Mesendoderm (in vitro differentiated cells): Measurements from ENCODE around the gene KCP.

Experiments used
- DNase-seq: peaks from one replicate; pipeline ENCODE4 v3.0.0; 2013
- H2AK5ac ChIP-seq: 2 replicates; pipeline ENCODE4 v1.6.1; 2013; ENCODE audit warnings: low read length, inconsistent platforms
- H2BK120ac ChIP-seq: 2 replicates; pipeline ENCODE4 v1.6.1; 2013; ENCODE audit warnings: low read depth, mild to moderate bottlenecking, low read length, moderate library complexity, mixed read lengths
- H2BK15ac ChIP-seq: replicated peaks from 2 replicates; pipeline ENCODE4 v1.6.1; 2013; ENCODE audit warnings: low read depth, mild to moderate bottlenecking, moderate library complexity
- H2BK5ac ChIP-seq: 2 replicates; pipeline ENCODE4 v1.6.1; 2013; ENCODE audit warnings: low read length, inconsistent platforms
- H3K18ac ChIP-seq: 2 replicates; pipeline ENCODE4 v1.6.1; 2013; ENCODE audit warnings: mild to moderate bottlenecking, low read length, mixed read lengths
- H3K23ac ChIP-seq: one replicate; pipeline ENCODE4 v1.6.1; 2013; ENCODE audit warnings: low read length
- H3K27ac ChIP-seq: 2 replicates; pipeline ENCODE4 v1.5.1; 2013; ENCODE audit warnings: low read depth, mild to moderate bottlenecking, inconsistent platforms, low read length, moderate library complexity
- H3K27me3 ChIP-seq: 2 replicates; pipeline ENCODE4 v1.6.1; 2013; ENCODE audit warnings: low read length, control low read depth, mild to moderate bottlenecking, inconsistent platforms; ENCODE audit not compliant: insufficient read depth, poor library complexity
- H3K36me3 ChIP-seq: 2 replicates; pipeline ENCODE4 v1.6.1; 2013; ENCODE audit warnings: low read length, inconsistent platforms; ENCODE audit not compliant: control insufficient read depth, insufficient read depth
- H3K4ac ChIP-seq: one replicate; pipeline ENCODE4 v1.6.1; 2013; ENCODE audit warnings: low read depth, mild to moderate bottlenecking, low read length, moderate library complexity
- H3K4me1 ChIP-seq: 2 replicates; pipeline ENCODE4 v1.6.1; 2013; ENCODE audit warnings: low read depth, low read length, inconsistent platforms; ENCODE audit not compliant: control insufficient read depth
- H3K4me2 ChIP-seq: 2 replicates; pipeline ENCODE4 v1.6.1; 2013; ENCODE audit warnings: low read length
- H3K4me3 ChIP-seq: 2 replicates; pipeline ENCODE4 v1.5.1; 2013; ENCODE audit warnings: mild to moderate bottlenecking, low read length
- H3K56ac ChIP-seq: one replicate; pipeline ENCODE4 v1.6.1; 2013; ENCODE audit warnings: low read length
- H3K79me1 ChIP-seq: 2 replicates; pipeline ENCODE4 v1.6.1; 2013; ENCODE audit warnings: low read length, inconsistent platforms
- H3K79me2 ChIP-seq: 2 replicates; pipeline ENCODE4 v1.6.1; 2013; ENCODE audit warnings: mild to moderate bottlenecking, low read length; ENCODE audit not compliant: control insufficient read depth, insufficient read depth
- H3K9ac ChIP-seq: 2 replicates; pipeline ENCODE4 v1.6.1; 2013; ENCODE audit warnings: low read length, inconsistent platforms
- H4K5ac ChIP-seq: one replicate; pipeline ENCODE4 v1.6.1; 2013; ENCODE audit warnings: low read length
- H4K8ac ChIP-seq: one replicate; pipeline ENCODE4 v1.6.1; 2013; ENCODE audit warnings: low read depth, mild to moderate bottlenecking, control low read depth, low read length, moderate library complexity
- WGBS: extraction: QIAGEN DNeasy Blood & Tissue Kit; methylation state at CpG from one replicate; pipeline ENCODE4 v1.1.7; 2013; ENCODE audit warnings: low lambda C conversion rate, missing lambda C conversion rate; ENCODE audit not compliant: insufficient coverage; ENCODE audit errors: extremely low coverage; 5-methylcytosine and 5-hydroxymethylcytosine counted together

Gene KCP

GRCh38 chr7:128924707-128925588 is 14.4 kb upstream of the KCP start:
- Histone ChIP-seq H3K23ac (no peak overlapping the region), H3K4me3 (no peak overlapping the region), H3K56ac (no peak overlapping the region), H3K79me1 (no peaks in the 10 kb centered on the region), H2BK120ac (no peak overlapping the region), H3K4ac (no peak overlapping the region), H3K27me3 (no peaks in the 10 kb centered on the region), H2AK5ac (no peak overlapping the region), H2BK15ac (no peak overlapping the region), H3K4me1 (peaks cover 2% of the 10 kb centered on the region), H2BK5ac (no peak overlapping the region), H3K27ac (no peak overlapping the region), H3K18ac (no peak overlapping the region), H3K36me3 (no peaks in the 10 kb centered on the region), H3K9ac (no peak overlapping the region), H3K79me2 (no peaks in the 10 kb centered on the region), H4K8ac (no peak overlapping the region), H4K5ac (no peak overlapping the region), H3K4me2 (no peak overlapping the region)
- no peak for DNase-seq
- WGBS, result no CpG with 5 or more reads among the region's 8 CpGs

- WGBS, result no CpG with 5 or more reads among the region's 5 CpGs
- Histone ChIP-seq H3K4me1 (peaks cover 2% of the 10 kb centered on the region), H3K56ac (no peak overlapping the region), H3K79me2 (no peaks in the 10 kb centered on the region), H3K4me2 (no peak overlapping the region), H3K4me3 (no peak overlapping the region), H3K18ac (no peak overlapping the region), H3K27me3 (no peaks in the 10 kb centered on the region), H3K79me1 (no peaks in the 10 kb centered on the region), H3K4ac (no peak overlapping the region), H4K5ac (no peak overlapping the region), H3K23ac (no peak overlapping the region), H2BK120ac (no peak overlapping the region), H2BK15ac (no peak overlapping the region), H3K27ac (no peak overlapping the region), H2AK5ac (no peak overlapping the region), H3K9ac (no peak overlapping the region), H3K36me3 (no peaks in the 10 kb centered on the region), H2BK5ac (no peak overlapping the region), H4K8ac (no peak overlapping the region)
- DNase-seq, result no peak
These were observed 12.9 kb upstream of the KCP start for GRCh38 chr7:128923411-128923800.

- no peak overlapping the region for H3K9ac ChIP-seq
- no peak overlapping the region for H3K4me3 ChIP-seq
- no peak overlapping the region for H2BK5ac ChIP-seq
- H3K4ac ChIP-seq, result no peak overlapping the region
- H2AK5ac ChIP-seq, result no peak overlapping the region
- no peak overlapping the region for H3K18ac ChIP-seq
- no peaks in the 10 kb centered on the region for H3K27me3 ChIP-seq
- no peak overlapping the region for H4K5ac ChIP-seq
- peaks cover 2% of the 10 kb centered on the region for H3K4me1 ChIP-seq
- H3K23ac ChIP-seq, result no peak overlapping the region
- H4K8ac ChIP-seq, result no peak overlapping the region
- no peak overlapping the region for H3K56ac ChIP-seq
- H2BK120ac ChIP-seq, result no peak overlapping the region
- H2BK15ac ChIP-seq, result no peak overlapping the region
- H3K4me2 ChIP-seq, result no peak overlapping the region
- H3K79me2 ChIP-seq, result no peaks in the 10 kb centered on the region
- no peaks in the 10 kb centered on the region for H3K36me3 ChIP-seq
- no peaks in the 10 kb centered on the region for H3K79me1 ChIP-seq
- WGBS, result no CpG with 5 or more reads among the region's 16 CpGs
- no peak for DNase-seq
- H3K27ac ChIP-seq, result no peak overlapping the region
These were observed 12.2 kb upstream of the KCP start for GRCh38 chr7:128922496-128923410.

GRCh38 chr7:128921866-128922440 is 11.4 kb upstream of the KCP start:
- H3K56ac ChIP-seq, result no peak overlapping the region
- H4K8ac ChIP-seq, result no peak overlapping the region
- H3K18ac ChIP-seq, result no peak overlapping the region
- H2AK5ac ChIP-seq, result no peak overlapping the region
- H3K27ac ChIP-seq, result no peak overlapping the region
- H3K79me2 ChIP-seq, result no peaks in the 10 kb centered on the region
- no peak overlapping the region for H3K4me3 ChIP-seq
- H2BK15ac ChIP-seq, result no peak overlapping the region
- WGBS, result no CpG with 5 or more reads among the region's 9 CpGs
- H3K79me1 ChIP-seq, result no peaks in the 10 kb centered on the region
- no peak for DNase-seq
- H2BK120ac ChIP-seq, result no peak overlapping the region
- peaks cover 2% of the 10 kb centered on the region for H3K4me1 ChIP-seq
- no peak overlapping the region for H2BK5ac ChIP-seq
- H4K5ac ChIP-seq, result no peak overlapping the region
- no peak overlapping the region for H3K23ac ChIP-seq
- H3K36me3 ChIP-seq, result no peaks in the 10 kb centered on the region
- no peak overlapping the region for H3K4ac ChIP-seq
- H3K9ac ChIP-seq, result no peak overlapping the region
- H3K4me2 ChIP-seq, result no peak overlapping the region
- no peaks in the 10 kb centered on the region for H3K27me3 ChIP-seq

GRCh38 chr7:128920913-128921582 is 10.5 kb upstream of the KCP start:
- no peaks in the 10 kb centered on the region for H3K79me1 ChIP-seq
- H3K4me1 ChIP-seq, result peaks cover 2% of the 10 kb centered on the region
- no peak for DNase-seq
- no peak overlapping the region for H4K8ac ChIP-seq
- H3K23ac ChIP-seq, result no peak overlapping the region
- no peak overlapping the region for H3K18ac ChIP-seq
- H3K9ac ChIP-seq, result no peak overlapping the region
- no peak overlapping the region for H2BK120ac ChIP-seq
- no peak overlapping the region for H3K4me3 ChIP-seq
- no peak overlapping the region for H4K5ac ChIP-seq
- no peak overlapping the region for H2BK15ac ChIP-seq
- peaks cover 7% of the 10 kb centered on the region for H3K27me3 ChIP-seq
- no peaks in the 10 kb centered on the region for H3K79me2 ChIP-seq
- H2BK5ac ChIP-seq, result no peak overlapping the region
- WGBS, result no CpG with 5 or more reads among the region's 13 CpGs
- no peak overlapping the region for H3K27ac ChIP-seq
- H3K4me2 ChIP-seq, result no peak overlapping the region
- H3K56ac ChIP-seq, result no peak overlapping the region
- no peak overlapping the region for H2AK5ac ChIP-seq
- H3K36me3 ChIP-seq, result no peaks in the 10 kb centered on the region
- no peak overlapping the region for H3K4ac ChIP-seq
